HG02571 (cell line): ENCODE results near the gene AKAP14.
"Not testable (repeated sequence)": the region's sequence is repeated elsewhere in the genome, so short reads cannot be mapped to it uniquely, and the experiment has no call there.

Experiments used
- ATAC-seq: cut with Tn5 transposase; IDR thresholded peaks from one replicate; pipeline ENCODE4 v1.9.1; 2021; ENCODE audit warnings: mild to moderate bottlenecking, moderate library complexity; ENCODE audit not compliant: unreplicated experiment

AKAP14 gene

GRCh38 chrX:119919835-119920585 lies 24.3 kb downstream of the AKAP14 start:
- no peak for ATAC-seq

GRCh38 chrX:119922391-119922790 lies 26.7 kb downstream of the AKAP14 start:
- ATAC-seq, result not testable (repeated sequence)

- no peak for ATAC-seq
Observed at GRCh38 chrX:119935215-119935874, 39.7 kb downstream of the AKAP14 start.

GRCh38 chrX:119941336-119941735 lies 45.6 kb downstream of the AKAP14 start:
- ATAC-seq, result no peak

GRCh38 chrX:119942173-119942819 lies 46.6 kb downstream of the AKAP14 start:
- ATAC-seq, result no peak

GRCh38 chrX:119942831-119943184 lies 47.1 kb downstream of the AKAP14 start:
- ATAC-seq, result peak; percentile 10

GRCh38 chrX:119943185-119943988 lies 47.7 kb downstream of the AKAP14 start, which contains the start of gene NKAP:
Gene NKAP (minus strand): TSS chrX:119943751. CDS start chrX:119943605, 146 bp downstream.
- ATAC-seq, result peak; percentile 81

- no peak for ATAC-seq
Observed at GRCh38 chrX:119945481-119945880, 49.8 kb downstream of the AKAP14 start.

GRCh38 chrX:119948381-119948780 lies 52.7 kb downstream of the AKAP14 start:
- ATAC-seq, result no peak

GRCh38 chrX:119954374-119954773 lies 58.7 kb downstream of the AKAP14 start:
- no peak for ATAC-seq

- not testable (repeated sequence) for ATAC-seq
Observed at GRCh38 chrX:119955807-119956570, 60.3 kb downstream of the AKAP14 start.

GRCh38 chrX:119960625-119961024 lies 64.9 kb downstream of the AKAP14 start:
- no peak for ATAC-seq

GRCh38 chrX:119966837-119967236 lies 71.1 kb downstream of the AKAP14 start:
- not testable (repeated sequence) for ATAC-seq
